AG04450 (cell line): ENCODE data around the gene APMAP. TPM values are rescaled to one million over a fixed set of nuclear protein-coding genes. Genes with fewer than 3 reads are reported as not detected.

ENCODE experiments used
- CTCF ChIA-PET: fragments of 300-600, 350-600 bp; formaldehyde crosslinking; extraction: SDS; loops from one replicate; lab custom pipeline; 2022; ENCODE audit warnings: antibody characterized with exemption, inconsistent platforms; lab: Charles Lee
- POLR2A ChIA-PET: fragments of 350-600 bp; formaldehyde crosslinking; extraction: SDS; loops from one replicate; lab custom pipeline; 2021; ENCODE audit warnings: antibody characterized with exemption, inconsistent platforms; lab: Yijun Ruan, JAX
- DNase-seq: peaks from one replicate; pipeline ENCODE4 v3.0.0-alpha.2; 2011; ENCODE audit warnings: low read depth, low spot score
- H3K27ac ChIP-seq: one replicate; pipeline ENCODE4 v1.5.1; 2012; ENCODE audit warnings: low read depth, low read length, control low read depth
- H3K27me3 ChIP-seq: one replicate; pipeline ENCODE4 v1.6.0; 2012; ENCODE audit warnings: low read length; ENCODE audit not compliant: control insufficient read depth, insufficient read depth
- H3K4me3 ChIP-seq: 2 replicates; pipeline ENCODE4 v1.5.1; 2011; ENCODE audit warnings: mild to moderate bottlenecking, low read depth, low read length, control low read depth
- H3K9me3 ChIP-seq: 2 replicates; pipeline ENCODE4 v1.5.1; 2012; ENCODE audit warnings: low read length; ENCODE audit not compliant: control insufficient read depth, insufficient read depth
- polyA minus RNA-seq: library from RNA; depleted of rRNA, polyadenylated mRNA; stranded (reverse); fragments of >200 nt; gene quantifications from 2 replicates; pipeline ENCODE4 v1.2.3, GENCODE V29; 2011; rRNA and poly(A)+ RNA removed
- polyA plus RNA-seq: library from polyadenylated mRNA; depleted of rRNA; stranded (reverse); fragments of >200 nt; gene quantifications from 2 replicates; pipeline ENCODE4 v1.2.3, GENCODE V29; 2011; rRNA removed
- TF ChIP-seq, protein P1 (sequence below): IDR thresholded peaks from 2 replicates; pipeline ENCODE4 v1.5.1; 2011; ENCODE audit warnings: low read depth, low read length, control low read depth, inconsistent platforms

APMAP gene, protein sequence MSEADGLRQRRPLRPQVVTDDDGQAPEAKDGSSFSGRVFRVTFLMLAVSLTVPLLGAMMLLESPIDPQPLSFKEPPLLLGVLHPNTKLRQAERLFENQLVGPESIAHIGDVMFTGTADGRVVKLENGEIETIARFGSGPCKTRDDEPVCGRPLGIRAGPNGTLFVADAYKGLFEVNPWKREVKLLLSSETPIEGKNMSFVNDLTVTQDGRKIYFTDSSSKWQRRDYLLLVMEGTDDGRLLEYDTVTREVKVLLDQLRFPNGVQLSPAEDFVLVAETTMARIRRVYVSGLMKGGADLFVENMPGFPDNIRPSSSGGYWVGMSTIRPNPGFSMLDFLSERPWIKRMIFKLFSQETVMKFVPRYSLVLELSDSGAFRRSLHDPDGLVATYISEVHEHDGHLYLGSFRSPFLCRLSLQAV
- polyA plus RNA-seq = 94.5 and 97.4 TPM in 2 replicates
- 30.1 and 30.6 TPM in 2 replicates for polyA minus RNA-seq

DNA sequence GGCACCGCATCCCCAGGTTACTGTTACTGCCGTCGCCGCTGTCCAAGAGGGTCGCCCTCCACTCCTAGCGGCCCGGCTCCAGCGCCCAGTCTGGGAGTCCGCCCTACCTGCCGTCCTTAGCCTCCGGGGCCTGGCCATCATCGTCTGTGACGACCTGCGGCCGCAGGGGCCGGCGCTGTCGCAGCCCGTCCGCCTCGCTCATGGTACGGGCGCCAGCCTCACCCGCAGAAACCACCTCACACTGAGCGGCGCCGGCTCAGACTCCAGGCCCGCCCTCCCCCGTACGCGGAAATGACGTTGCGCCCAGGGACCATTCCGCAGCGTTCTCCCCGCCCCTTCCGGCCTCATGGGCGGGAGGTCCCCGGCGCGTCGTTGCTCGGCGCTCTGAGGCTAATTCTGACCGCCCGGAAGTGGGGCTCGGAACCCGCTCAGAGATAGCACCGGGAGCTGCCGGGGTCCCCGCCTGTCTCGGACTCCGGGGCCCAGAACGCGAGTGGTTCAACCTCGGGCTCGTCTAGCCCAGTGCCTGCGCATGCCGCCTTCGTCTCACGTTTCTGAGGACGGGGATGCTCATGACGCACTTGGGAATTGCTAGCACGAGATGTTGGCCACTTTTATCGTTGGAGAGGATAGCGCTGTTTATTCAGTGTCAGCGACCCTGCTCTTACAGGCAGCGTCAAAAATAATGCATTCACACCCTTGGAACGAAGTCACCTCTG, at the start of gene APMAP:
APMAP (minus strand) TSS at position 265 of the 719 bp plus-strand sequence; CDS start at position 202, 63 bp downstream.
- CTCF ChIA-PET = interaction anchor here (0.9 to 7.9 kb wide), 7 partner anchors 41 to 528 kb away, joined by 3 to 147 read pairs (median 4); partner anchors contain the start of genes GINS1 and PYGB

DNA sequence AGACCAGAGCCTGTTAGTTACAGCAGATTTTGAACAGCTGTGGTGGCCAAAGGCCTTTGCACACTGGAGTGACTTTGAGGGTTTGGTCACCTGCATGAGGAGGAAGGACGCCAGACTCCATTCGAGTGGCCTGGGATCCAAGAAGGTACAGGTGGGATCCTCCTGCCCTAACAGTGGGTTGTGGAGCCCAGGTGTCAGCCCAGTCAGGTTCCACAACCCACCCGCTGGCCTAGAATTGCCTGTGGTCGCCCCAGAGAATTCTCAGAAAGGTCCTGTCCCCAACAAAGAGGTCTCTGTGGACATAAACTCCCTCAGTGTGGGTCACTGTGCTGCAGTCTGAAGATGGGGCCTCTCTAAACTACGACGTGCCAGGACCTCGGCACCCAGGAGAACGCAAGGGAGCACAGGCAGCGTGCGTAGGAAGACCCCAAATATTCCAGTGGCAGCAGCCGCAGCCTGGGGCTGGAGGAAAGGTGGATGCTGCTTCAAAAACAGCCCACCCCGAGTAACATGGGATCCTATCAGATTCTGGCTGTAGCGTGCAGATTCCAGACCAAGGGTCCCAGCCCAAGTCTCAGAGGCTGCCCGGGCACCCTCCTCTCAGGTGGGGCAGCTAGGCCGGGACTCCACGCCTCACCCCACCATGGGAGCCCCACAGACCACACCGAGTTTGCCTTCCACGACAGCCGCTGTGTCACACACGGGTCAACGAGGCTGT, 49.4 kb upstream of the APMAP start:
- CTCF ChIA-PET = no interaction called here
- DNase-seq = no peak
- POLR2A ChIA-PET = no interaction called here
- no peak overlapping the region for H3K4me3 ChIP-seq
- TF ChIP-seq, protein P1, sequence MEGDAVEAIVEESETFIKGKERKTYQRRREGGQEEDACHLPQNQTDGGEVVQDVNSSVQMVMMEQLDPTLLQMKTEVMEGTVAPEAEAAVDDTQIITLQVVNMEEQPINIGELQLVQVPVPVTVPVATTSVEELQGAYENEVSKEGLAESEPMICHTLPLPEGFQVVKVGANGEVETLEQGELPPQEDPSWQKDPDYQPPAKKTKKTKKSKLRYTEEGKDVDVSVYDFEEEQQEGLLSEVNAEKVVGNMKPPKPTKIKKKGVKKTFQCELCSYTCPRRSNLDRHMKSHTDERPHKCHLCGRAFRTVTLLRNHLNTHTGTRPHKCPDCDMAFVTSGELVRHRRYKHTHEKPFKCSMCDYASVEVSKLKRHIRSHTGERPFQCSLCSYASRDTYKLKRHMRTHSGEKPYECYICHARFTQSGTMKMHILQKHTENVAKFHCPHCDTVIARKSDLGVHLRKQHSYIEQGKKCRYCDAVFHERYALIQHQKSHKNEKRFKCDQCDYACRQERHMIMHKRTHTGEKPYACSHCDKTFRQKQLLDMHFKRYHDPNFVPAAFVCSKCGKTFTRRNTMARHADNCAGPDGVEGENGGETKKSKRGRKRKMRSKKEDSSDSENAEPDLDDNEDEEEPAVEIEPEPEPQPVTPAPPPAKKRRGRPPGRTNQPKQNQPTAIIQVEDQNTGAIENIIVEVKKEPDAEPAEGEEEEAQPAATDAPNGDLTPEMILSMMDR = no peak
- H3K27ac ChIP-seq = no peak overlapping the region
- H3K27me3 ChIP-seq = peaks cover 37% of the 10 kb centered on the region
- no peaks in the 10 kb centered on the region; the same call in 1 of the 2 replicates for H3K9me3 ChIP-seq

More for the DNA sequence above, at the start of gene APMAP:
- H3K27ac ChIP-seq = peak within 1 kb of the TSS; percentile 88
- peak; percentile 61 for DNase-seq
- TF ChIP-seq, protein P1 = no peak
- H3K27me3 ChIP-seq = peaks cover 5% of the 10 kb centered on the region
- no peaks in the 10 kb centered on the region; the same call in 1 of the 2 replicates for H3K9me3 ChIP-seq
- POLR2A ChIA-PET = no interaction called here
- peak within 1 kb of the TSS; percentile 95 for H3K4me3 ChIP-seq

DNA sequence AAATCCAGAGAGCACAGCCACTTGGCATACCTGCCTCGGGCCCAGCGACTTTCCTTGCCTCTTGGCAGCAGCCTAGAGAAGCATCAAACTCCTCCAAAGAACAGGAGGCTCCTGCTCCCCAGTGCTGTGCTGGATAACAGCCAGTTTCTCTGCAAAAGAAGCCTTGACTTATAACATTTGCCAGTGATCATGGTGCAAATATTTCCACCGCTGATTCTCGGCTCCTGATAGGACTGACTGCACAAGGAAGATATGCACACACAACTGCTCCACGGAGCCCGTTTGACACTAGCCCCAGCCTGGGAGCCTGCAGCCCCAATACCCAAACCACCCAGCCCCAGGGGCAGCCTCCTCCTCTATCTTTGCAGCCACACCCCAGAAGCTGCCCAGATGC, 47.9 kb upstream of the APMAP start:
- TF ChIP-seq, protein P1 = no peak
- peaks cover 34% of the 10 kb centered on the region for H3K27me3 ChIP-seq
- H3K27ac ChIP-seq = peak overlapping the region; percentile 31
- DNase-seq = peak; percentile 46
- ChIA-PET POLR2A (no interaction called here), CTCF (no interaction called here)
- H3K9me3 ChIP-seq = no peaks in the 10 kb centered on the region
- no peak overlapping the region for H3K4me3 ChIP-seq

DNA sequence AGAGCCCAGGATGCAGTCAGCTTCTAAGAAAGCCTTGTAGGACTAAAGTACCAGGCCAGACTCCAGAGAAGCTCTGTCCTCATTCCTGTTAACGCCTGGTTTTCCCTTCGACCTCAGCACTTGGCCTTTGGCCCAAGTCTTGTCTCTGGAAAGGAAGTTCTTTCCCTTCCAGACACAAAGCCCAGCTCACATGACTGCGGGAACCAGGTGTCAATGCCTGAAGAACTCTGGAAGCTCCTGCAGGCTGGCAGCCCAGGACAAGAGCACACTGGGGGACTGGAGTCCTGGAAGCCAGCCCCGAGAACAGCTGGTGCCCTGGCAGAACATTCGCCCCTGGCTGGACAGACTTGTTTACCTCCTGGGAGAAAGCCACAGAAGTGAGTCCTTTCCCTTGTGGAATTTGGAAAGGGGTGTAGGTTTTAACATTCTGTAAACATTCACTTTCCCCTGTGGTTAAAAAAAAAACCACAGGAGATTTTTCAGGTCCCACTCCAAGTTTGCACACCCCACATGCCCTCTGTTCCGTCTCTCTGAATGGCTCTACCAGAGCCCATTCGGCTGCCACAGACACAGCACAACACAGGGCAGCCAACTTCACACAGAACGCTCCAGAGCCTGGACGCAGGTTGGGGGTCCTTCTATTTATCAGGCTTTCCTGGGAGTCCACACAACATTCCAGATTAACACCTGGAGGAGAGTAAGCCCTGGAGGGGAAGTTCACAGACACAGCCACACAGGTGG, 47.3 kb upstream of the APMAP start:
- DNase-seq = peak; percentile 51
- Histone ChIP-seq H3K27me3 (peaks cover 30% of the 10 kb centered on the region), H3K27ac (peak overlapping the region; percentile 31), H3K9me3 (no peaks in the 10 kb centered on the region), H3K4me3 (no peak overlapping the region)
- POLR2A ChIA-PET = no interaction called here
- TF ChIP-seq, protein P1 = no peak
- CTCF ChIA-PET = no interaction called here
